ENCODE measurements around the gene DYNLL1. TPM values are rescaled to one million over a fixed set of nuclear protein-coding genes. Genes with fewer than 3 reads are reported as not detected.

DYNLL1 gene
- total RNA-seq, 1 donor from 2014 or later, result 386 TPM

DNA sequence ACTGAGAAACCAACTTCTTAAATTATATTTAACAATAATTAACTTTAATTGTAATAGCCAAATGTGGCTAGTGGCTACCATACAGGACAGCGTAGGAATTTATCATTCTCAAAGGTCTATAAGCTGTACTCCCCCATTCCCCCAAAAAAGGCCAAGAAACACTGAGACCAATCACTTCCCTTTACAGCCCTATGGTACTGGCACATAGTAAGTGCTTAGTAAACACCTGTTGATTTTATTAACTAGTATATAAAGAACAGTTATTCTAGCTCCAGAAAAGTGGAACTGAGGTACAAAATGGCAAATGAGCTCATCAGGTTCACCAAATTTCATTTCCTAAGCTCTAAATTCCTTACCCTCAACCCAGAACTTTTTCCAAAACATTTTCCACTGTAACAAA, 20.3 kb upstream of the DYNLL1 start:
- H3K36me3 Mint-ChIP-seq (ENCODE audit: insufficient read depth), result peaks cover 2% of the 10 kb centered on the region
- no peaks in the 10 kb centered on the region for H3K9me3 Mint-ChIP-seq (ENCODE audit: low read depth)
- no peaks in the 10 kb centered on the region for H3K27me3 Mint-ChIP-seq
- TF ChIP-seq CTCF (IDR thresholded peaks at IDR 0.05; ENCODE audit: unreplicated experiment), result no peak
- no peaks in the 10 kb centered on the region for H3K4me1 Mint-ChIP-seq (ENCODE audit: low read depth)
- no peak overlapping the region for H3K4me3 Mint-ChIP-seq (ENCODE audit: low read depth)
- no peak for DNase-seq (ENCODE audit: low spot score, unreplicated experiment)
- H3K27ac Mint-ChIP-seq, result no peak overlapping the region

- no peak for TF ChIP-seq CTCF (IDR thresholded peaks at IDR 0.05; ENCODE audit: unreplicated experiment)
- Mint-ChIP-seq H3K27me3 (no peaks in the 10 kb centered on the region), H3K27ac (peak overlapping the region; percentile 73), H3K9me3 (ENCODE audit: low read depth) (no peaks in the 10 kb centered on the region), H3K4me3 (ENCODE audit: low read depth) (no peak overlapping the region), H3K36me3 (ENCODE audit: insufficient read depth) (peaks cover 2% of the 10 kb centered on the region), H3K4me1 (ENCODE audit: low read depth) (no peaks in the 10 kb centered on the region)
- DNase-seq (ENCODE audit: low spot score, unreplicated experiment), result no peak
Measured at GRCh38 chr12:120479458-120479857, 16.5 kb upstream of the DYNLL1 start.

DNA sequence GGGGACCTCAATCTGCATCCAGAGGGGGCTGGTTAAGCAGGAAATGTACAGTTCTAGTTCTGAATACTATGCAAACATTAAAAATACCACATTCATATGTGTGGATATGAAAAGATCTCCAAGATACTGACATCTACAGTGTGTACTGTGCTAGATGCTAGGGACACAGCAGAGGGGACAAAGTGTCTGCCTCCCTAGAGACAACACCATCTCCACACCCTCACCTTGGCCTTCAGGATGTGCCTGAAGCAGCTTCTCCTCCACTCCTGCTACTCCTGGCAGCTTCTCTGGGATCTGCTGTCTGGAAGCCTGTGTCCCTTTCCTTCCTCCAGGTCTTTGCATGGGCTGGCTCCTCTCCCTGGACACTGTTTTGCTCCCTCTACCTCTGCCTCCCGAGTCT, 15.7 kb upstream of the DYNLL1 start:
- no peak for TF ChIP-seq CTCF (IDR thresholded peaks at IDR 0.05; ENCODE audit: unreplicated experiment)
- no peaks in the 10 kb centered on the region for H3K4me1 Mint-ChIP-seq (ENCODE audit: low read depth)
- H3K4me3 Mint-ChIP-seq (ENCODE audit: low read depth), result no peak overlapping the region
- no peaks in the 10 kb centered on the region for H3K27me3 Mint-ChIP-seq
- no peak for DNase-seq (ENCODE audit: low spot score, unreplicated experiment)
- H3K9me3 Mint-ChIP-seq (ENCODE audit: low read depth), result no peaks in the 10 kb centered on the region
- peaks cover 2% of the 10 kb centered on the region for H3K36me3 Mint-ChIP-seq (ENCODE audit: insufficient read depth)
- no peak overlapping the region for H3K27ac Mint-ChIP-seq

- Mint-ChIP-seq H3K4me3 (ENCODE audit: low read depth) (no peak overlapping the region), H3K27ac (no peak overlapping the region), H3K4me1 (ENCODE audit: low read depth) (no peaks in the 10 kb centered on the region), H3K9me3 (ENCODE audit: low read depth) (no peaks in the 10 kb centered on the region), H3K36me3 (ENCODE audit: insufficient read depth) (peaks cover 2% of the 10 kb centered on the region), H3K27me3 (no peaks in the 10 kb centered on the region)
- no peak for TF ChIP-seq CTCF (IDR thresholded peaks at IDR 0.05; ENCODE audit: unreplicated experiment)
- no peak for DNase-seq (ENCODE audit: low spot score, unreplicated experiment)
Measured at GRCh38 chr12:120481022-120481767, 14.7 kb upstream of the DYNLL1 start.

GRCh38 chr12:120483621-120484020, 12.3 kb upstream of the DYNLL1 start:
- Mint-ChIP-seq H3K4me1 (ENCODE audit: low read depth) (peaks cover 9% of the 10 kb centered on the region), H3K27ac (peak overlapping the region; percentile 33), H3K9me3 (ENCODE audit: low read depth) (no peaks in the 10 kb centered on the region), H3K36me3 (ENCODE audit: insufficient read depth) (peaks cover 6% of the 10 kb centered on the region), H3K27me3 (no peaks in the 10 kb centered on the region), H3K4me3 (ENCODE audit: low read depth) (no peak overlapping the region)
- no peak for TF ChIP-seq CTCF (IDR thresholded peaks at IDR 0.05; ENCODE audit: unreplicated experiment)
- no peak for DNase-seq (ENCODE audit: low spot score, unreplicated experiment)

All from progenitor cell of endocrine pancreas (in vitro differentiated cells).